Caco-2 (cell line): Measurements from ENCODE around the gene POU2F2. TPM values are rescaled to one million over a fixed set of nuclear protein-coding genes. Genes with fewer than 3 reads are reported as not detected.

Experiments used
- BruUV-seq: library from RNA; stranded (reverse); fragments of 400-500 nt; replicated peaks from 2 replicates; lab custom pipeline; 2021; lab: Mats Ljungman, UMichigan
- CTCF ChIA-PET: fragments of 300-600 bp; sonication (Branson Sonifier 250); formaldehyde crosslinking; loops from one replicate; lab custom pipeline; 2022; ENCODE audit warnings: antibody characterized with exemption; lab: Charles Lee
- POLR2A ChIA-PET: fragments of 300-600 bp; sonication (Branson Sonifier 250); formaldehyde crosslinking; loops from one replicate; lab custom pipeline; 2022; ENCODE audit warnings: antibody characterized with exemption; lab: Charles Lee
- DNase-seq, 2 experiments: peaks; one replicate each; pipeline versions ENCODE4 v3.0.0 to v3.0.0-alpha.2; 2020 to 2022
- H3K27me3 ChIP-seq: replicated peaks from 2 replicates; pipeline ENCODE4 v1.6.0; 2011; ENCODE audit warnings: low read length; ENCODE audit not compliant: control insufficient read depth, insufficient read depth
- H3K36me3 ChIP-seq: 2 replicates; pipeline ENCODE4 v1.5.1; 2011; ENCODE audit warnings: low read length; ENCODE audit not compliant: control insufficient read depth, insufficient read depth
- H3K4me1 ChIP-seq: fragments of 250-450 bp; sonication (Bioruptor Pico); 2 replicates; pipeline ENCODE4 v1.5.1; 2020; ENCODE audit warnings: mild to moderate bottlenecking
- H3K4me3 ChIP-seq: 2 replicates; pipeline ENCODE4 v1.5.1; 2011; ENCODE audit warnings: low read depth, mild to moderate bottlenecking, control low read depth, low read length
- H3K9me3 ChIP-seq: fragments of 250-450 bp; sonication (Bioruptor Pico); 2 replicates; pipeline ENCODE4 v1.5.1; 2020; ENCODE audit warnings: mild to moderate bottlenecking, moderate library complexity
- H3K27ac Mint-ChIP-seq: one replicate; pipeline ENCODE4 v1.8.0; 2022; ENCODE audit warnings: mixed read lengths; ENCODE audit not compliant: unreplicated experiment
- H3K27me3 Mint-ChIP-seq: one replicate; pipeline ENCODE4 v1.8.0; 2022; ENCODE audit warnings: mixed read lengths; ENCODE audit not compliant: insufficient read depth, unreplicated experiment
- H3K36me3 Mint-ChIP-seq: one replicate; pipeline ENCODE4 v1.8.0; 2022; ENCODE audit warnings: mild to moderate bottlenecking, mixed read lengths; ENCODE audit not compliant: insufficient read depth, unreplicated experiment
- H3K4me1 Mint-ChIP-seq: one replicate; pipeline ENCODE4 v1.8.0; 2022; ENCODE audit warnings: low read depth, mixed read lengths; ENCODE audit not compliant: unreplicated experiment
- H3K4me3 Mint-ChIP-seq: one replicate; pipeline ENCODE4 v1.8.0; 2022; ENCODE audit warnings: mild to moderate bottlenecking, moderate library complexity, mixed read lengths; ENCODE audit not compliant: unreplicated experiment
- H3K9me3 Mint-ChIP-seq: one replicate; pipeline ENCODE4 v1.8.0; 2022; ENCODE audit warnings: mixed read lengths; ENCODE audit not compliant: unreplicated experiment
- intact Hi-C: fragments of 100-400 bp; cut with micrococcal nuclease; formaldehyde crosslinking; loops from one replicate; pipeline ENCODE4 v1.10.0; 2022; ENCODE audit not compliant: unreplicated experiment
- total RNA-seq: library from RNA; stranded (reverse); gene quantifications from 2 replicates; pipeline ENCODE4 v1.2.3, GENCODE V29; 2022
- TF ChIP-seq, protein P1 (sequence below), 2 experiments: fragments of 200-600 bp in 1 of 2; IDR thresholded peaks; 1 replicate in 1 of 2; 2 replicates in 1 of 2; pipeline versions ENCODE4 v1.5.1 to v1.8.0; 2011 to 2022; ENCODE audit warnings: antibody characterized with exemption in 1 of 2, control low read depth in 1 of 2, inconsistent platforms in 1 of 2, low read depth in 1 of 2, low read length in 1 of 2, mild to moderate bottlenecking in 1 of 2, moderate library complexity in 1 of 2; ENCODE audit not compliant: insufficient read depth in 1 of 2, severe bottlenecking in 1 of 2, unreplicated experiment in 1 of 2

POU2F2 gene
- total RNA-seq, 1 experiment from 2014 or later, result 1.5 TPM

DNA sequence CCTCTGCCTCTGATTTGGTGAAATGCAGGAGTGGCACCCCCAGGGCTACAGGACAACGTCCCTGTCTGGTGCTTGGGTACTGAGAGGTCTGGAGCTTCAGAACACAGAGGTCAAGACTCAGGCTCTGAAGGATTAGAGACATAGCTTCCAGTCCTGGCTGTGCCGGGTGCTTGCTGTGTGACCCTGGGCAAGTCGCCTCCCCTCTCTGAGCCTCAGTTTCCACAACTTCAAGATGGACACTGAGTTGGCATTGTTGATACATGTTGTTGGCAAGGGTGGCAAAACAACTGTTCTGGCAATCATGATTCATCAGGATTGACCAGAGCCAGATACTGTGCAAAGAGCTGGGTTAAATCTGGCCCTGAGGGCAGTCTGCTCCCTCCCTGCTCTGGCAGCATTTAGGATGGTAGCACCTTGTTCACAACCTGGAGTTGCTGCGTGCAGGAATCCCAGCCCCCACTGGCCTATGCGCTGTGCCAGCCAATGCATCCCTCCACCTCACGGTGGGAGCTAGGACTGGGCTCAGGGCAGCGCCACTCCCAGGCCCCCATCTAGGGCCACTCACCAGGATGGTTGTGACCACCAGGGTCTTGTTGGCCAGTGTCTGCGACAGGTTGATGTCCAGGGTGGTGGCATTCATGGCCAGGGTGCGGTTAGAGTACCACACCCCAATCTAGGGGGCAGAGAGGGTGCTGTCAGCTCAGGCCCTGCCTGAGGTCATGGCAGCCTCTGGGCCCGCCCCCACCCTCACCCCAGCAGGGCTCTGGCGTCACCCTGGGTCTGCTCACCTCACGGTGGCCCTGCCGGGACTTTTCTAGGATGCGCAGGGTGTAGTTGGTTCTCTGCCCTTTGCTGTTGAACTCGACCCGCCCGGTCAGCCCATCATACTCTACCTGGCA is 79.0 kb downstream of the POU2F2 start:
- ChIA-PET POLR2A (no interaction called here), CTCF (interaction anchor here (0.6 to 1.5 kb wide), 2 partner anchors 18 to 300 kb away, joined by 3 to 4 read pairs; no protein-coding TSS in a partner anchor)
- TF ChIP-seq, protein P1, sequence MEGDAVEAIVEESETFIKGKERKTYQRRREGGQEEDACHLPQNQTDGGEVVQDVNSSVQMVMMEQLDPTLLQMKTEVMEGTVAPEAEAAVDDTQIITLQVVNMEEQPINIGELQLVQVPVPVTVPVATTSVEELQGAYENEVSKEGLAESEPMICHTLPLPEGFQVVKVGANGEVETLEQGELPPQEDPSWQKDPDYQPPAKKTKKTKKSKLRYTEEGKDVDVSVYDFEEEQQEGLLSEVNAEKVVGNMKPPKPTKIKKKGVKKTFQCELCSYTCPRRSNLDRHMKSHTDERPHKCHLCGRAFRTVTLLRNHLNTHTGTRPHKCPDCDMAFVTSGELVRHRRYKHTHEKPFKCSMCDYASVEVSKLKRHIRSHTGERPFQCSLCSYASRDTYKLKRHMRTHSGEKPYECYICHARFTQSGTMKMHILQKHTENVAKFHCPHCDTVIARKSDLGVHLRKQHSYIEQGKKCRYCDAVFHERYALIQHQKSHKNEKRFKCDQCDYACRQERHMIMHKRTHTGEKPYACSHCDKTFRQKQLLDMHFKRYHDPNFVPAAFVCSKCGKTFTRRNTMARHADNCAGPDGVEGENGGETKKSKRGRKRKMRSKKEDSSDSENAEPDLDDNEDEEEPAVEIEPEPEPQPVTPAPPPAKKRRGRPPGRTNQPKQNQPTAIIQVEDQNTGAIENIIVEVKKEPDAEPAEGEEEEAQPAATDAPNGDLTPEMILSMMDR (IDR thresholded peaks at IDR 0.05; ENCODE audit: insufficient read depth in 1 of 2, low read depth in 1 of 2, low read length in 1 of 2, severe bottlenecking in 1 of 2, unreplicated experiment in 1 of 2), result no peak
- intact Hi-C loops, result no loop called here
- Histone ChIP-seq H3K4me1 (no peaks in the 10 kb centered on the region), H3K9me3 (no peaks in the 10 kb centered on the region), H3K36me3 (no peaks in the 10 kb centered on the region), H3K27me3 (no peaks in the 10 kb centered on the region; the same call in 1 of the 2 replicates), H3K4me3 (no peak overlapping the region)
- Mint-ChIP-seq H3K36me3 (no peaks in the 10 kb centered on the region), H3K27ac (no peak overlapping the region), H3K27me3 (peaks cover 3% of the 10 kb centered on the region), H3K4me1 (peaks cover 8% of the 10 kb centered on the region), H3K9me3 (no peaks in the 10 kb centered on the region), H3K4me3 (no peak overlapping the region)
- no TSS peak for BruUV-seq
- no peak for DNase-seq

DNA sequence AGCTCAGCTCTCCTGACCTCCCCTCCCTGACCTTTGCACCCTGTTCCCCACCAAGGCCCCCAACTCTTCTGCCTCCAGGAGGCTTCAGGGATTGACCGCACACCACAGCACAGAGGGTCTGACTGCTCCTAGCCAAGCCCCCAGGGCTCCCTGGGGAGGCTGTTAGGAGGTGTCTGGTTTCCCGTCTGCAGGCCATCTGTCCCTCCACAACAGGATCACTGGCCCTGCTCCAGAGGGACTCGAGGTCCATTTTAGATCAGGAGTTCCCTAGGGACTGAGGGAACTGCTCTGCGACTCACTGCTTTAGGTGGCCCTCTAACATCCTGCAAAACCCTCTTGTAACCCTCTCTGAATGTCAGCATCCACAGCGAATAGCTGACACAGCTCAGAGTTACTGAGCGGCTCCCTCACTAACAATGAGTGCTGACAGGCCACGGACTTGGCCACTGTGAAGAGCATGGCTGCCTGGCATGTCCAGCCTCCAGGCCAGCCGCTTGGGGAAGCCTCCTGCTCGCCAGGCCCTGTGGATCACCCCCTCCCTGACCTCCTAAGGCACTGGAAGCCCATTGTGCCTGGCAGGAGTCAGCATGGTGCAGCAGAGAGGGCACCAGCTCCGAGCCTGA is 79.9 kb downstream of the POU2F2 start:
- POLR2A ChIA-PET, result no interaction called here
- peaks cover 3% of the 10 kb centered on the region for H3K27me3 Mint-ChIP-seq

More for the DNA sequence above, 79.9 kb downstream of the POU2F2 start:
- Mint-ChIP-seq H3K36me3 (no peaks in the 10 kb centered on the region), H3K4me1 (peaks cover 8% of the 10 kb centered on the region), H3K27ac (no peak overlapping the region), H3K4me3 (no peak overlapping the region), H3K9me3 (no peaks in the 10 kb centered on the region)
- Histone ChIP-seq H3K36me3 (no peaks in the 10 kb centered on the region), H3K9me3 (no peaks in the 10 kb centered on the region), H3K27me3 (no peaks in the 10 kb centered on the region; the same call in 1 of the 2 replicates), H3K4me3 (no peak overlapping the region), H3K4me1 (no peaks in the 10 kb centered on the region)
- DNase-seq, result no peak
- no TSS peak for BruUV-seq
- intact Hi-C loops, result no loop called here
- CTCF ChIA-PET, result interaction anchor here (0.6 to 1.5 kb wide), 2 partner anchors 17 to 299 kb away, joined by 3 to 4 read pairs; no protein-coding TSS in a partner anchor
- TF ChIP-seq, protein P1 (IDR thresholded peaks at IDR 0.05; ENCODE audit: insufficient read depth in 1 of 2, low read depth in 1 of 2, low read length in 1 of 2, severe bottlenecking in 1 of 2, unreplicated experiment in 1 of 2), result no peak
